Large intestine (tissue), 3 donors: ENCODE measurements around the gene MTMR3. TPM values are rescaled to one million over a fixed set of nuclear protein-coding genes. Genes with fewer than 3 reads are reported as not detected.
"Not testable (repeated sequence)": the region's sequence is repeated elsewhere in the genome, so short reads cannot be mapped to it uniquely, and the experiment has no call there.

ENCODE experiments used
- DNase-seq, 2 donors: peaks; one replicate each; pipeline versions ENCODE4 v3.0.0 to v3.0.0-alpha.2; 2013
- H3K27ac ChIP-seq: one replicate; pipeline ENCODE4 v1.5.1; 2013; ENCODE audit warnings: low read length
- H3K27me3 ChIP-seq: 2 replicates; pipeline ENCODE4 v1.6.1; 2013; ENCODE audit warnings: low read length; ENCODE audit not compliant: control insufficient read depth, insufficient read depth
- H3K36me3 ChIP-seq: 2 replicates; pipeline ENCODE4 v1.6.1; 2013; ENCODE audit warnings: low read length; ENCODE audit not compliant: control insufficient read depth, insufficient read depth
- H3K4me1 ChIP-seq: one replicate; pipeline ENCODE4 v1.6.1; 2013; ENCODE audit warnings: low read length; ENCODE audit not compliant: control insufficient read depth, insufficient read depth
- H3K4me3 ChIP-seq: one replicate; pipeline ENCODE4 v1.5.1; 2013; ENCODE audit warnings: low read length
- H3K9me3 ChIP-seq: one replicate; pipeline ENCODE4 v1.6.1; 2013; ENCODE audit warnings: mild to moderate bottlenecking, low read depth, low read length, moderate library complexity; ENCODE audit not compliant: control insufficient read depth
- WGBS: methylation state at CpG from one replicate; pipeline ENCODE4 v1.1.5; 2013; ENCODE audit warnings: low lambda C conversion rate; ENCODE audit not compliant: insufficient coverage; 5-methylcytosine and 5-hydroxymethylcytosine counted together
- polyA plus RNA-seq: library from polyadenylated mRNA; unstranded; fragments of 120-200 nt; gene quantifications from one replicate; pipeline ENCODE4 v1.2.1, GENCODE V29; 2013

Gene MTMR3
- polyA plus RNA-seq, 1 donor, result 32.2 TPM

DNA sequence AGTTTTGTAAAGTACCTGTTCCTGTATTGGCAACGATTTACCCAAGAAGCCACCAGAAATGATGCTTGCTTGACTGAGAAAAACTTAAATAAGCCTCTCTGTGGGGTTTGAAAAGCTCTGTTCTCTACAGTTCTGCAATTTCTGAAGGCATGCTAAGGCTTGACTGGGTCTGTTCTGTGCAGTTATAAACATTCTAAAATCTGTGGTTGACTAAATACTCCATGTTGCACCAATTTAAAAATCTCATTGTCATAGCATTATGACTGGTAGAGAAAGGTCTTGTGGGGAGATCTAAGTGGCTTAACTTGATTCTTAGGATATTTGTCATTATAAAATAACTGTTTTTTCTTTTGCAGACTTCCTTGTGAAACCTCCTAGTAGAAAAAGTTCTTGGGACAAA is 73.7 kb downstream of the MTMR3 start:
- Histone ChIP-seq H3K4me3 (no peak overlapping the region), H3K27me3 (no peaks in the 10 kb centered on the region), H3K36me3 (peaks cover 5% of the 10 kb centered on the region), H3K9me3 (no peaks in the 10 kb centered on the region), H3K4me1 (no peaks in the 10 kb centered on the region), H3K27ac (no peak overlapping the region)
- no peak for DNase-seq
- no CpG with 5 or more reads among the region's 1 CpG for WGBS

DNA sequence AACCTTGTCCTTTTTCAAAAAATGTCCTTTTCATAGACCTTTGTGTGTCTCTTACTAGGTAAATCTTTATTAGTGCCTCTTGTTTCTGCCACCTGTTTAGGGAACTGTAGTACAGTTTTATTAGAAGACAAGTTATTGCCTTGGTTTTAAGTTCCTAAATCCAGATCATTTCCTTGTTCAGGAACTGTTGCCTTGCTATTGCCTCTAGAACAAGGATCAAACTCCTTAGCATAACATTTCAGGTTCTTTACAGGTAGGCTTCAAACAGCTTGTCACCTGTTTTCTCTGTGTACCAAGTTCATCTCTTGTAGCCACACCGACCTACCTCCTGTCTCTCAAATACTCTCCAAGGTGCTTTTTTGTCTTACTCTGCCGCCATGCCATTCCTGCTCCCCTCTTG is 75.2 kb downstream of the MTMR3 start:
- 80% methylated on average over 2 of the region's 2 CpGs for WGBS
- Histone ChIP-seq H3K27ac (no peak overlapping the region), H3K4me3 (no peak overlapping the region), H3K4me1 (no peaks in the 10 kb centered on the region), H3K9me3 (no peaks in the 10 kb centered on the region), H3K27me3 (no peaks in the 10 kb centered on the region), H3K36me3 (peaks cover 11% of the 10 kb centered on the region)
- no peak for DNase-seq

GRCh38 chr22:29964776-29965175 is 81.8 kb downstream of the MTMR3 start:
- 100% methylated on average over 1 of the region's 5 CpGs for WGBS
- Histone ChIP-seq H3K9me3 (no peaks in the 10 kb centered on the region), H3K27ac (no peak overlapping the region), H3K4me3 (no peak overlapping the region), H3K4me1 (peaks cover 6% of the 10 kb centered on the region), H3K27me3 (no peaks in the 10 kb centered on the region), H3K36me3 (peaks cover 7% of the 10 kb centered on the region)
- no peak for DNase-seq

DNA sequence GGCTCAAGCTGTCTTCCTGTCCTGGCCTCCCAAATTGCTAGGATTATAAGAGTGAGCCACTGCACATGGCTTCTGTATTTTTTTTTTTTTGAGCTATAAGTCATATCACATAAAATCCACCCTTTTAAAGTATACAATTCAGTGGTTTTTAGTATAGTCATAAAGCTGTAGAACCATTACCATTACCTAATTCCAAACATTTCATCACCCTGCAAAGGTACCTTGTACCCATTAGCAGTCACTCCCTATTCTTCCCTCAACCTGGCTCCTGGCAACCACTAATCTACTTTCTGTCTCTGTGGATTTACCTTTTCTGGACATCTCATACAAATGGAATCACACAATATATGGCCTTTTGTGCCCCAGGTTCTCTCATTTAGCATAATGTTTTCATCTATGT is 84.5 kb downstream of the MTMR3 start:
- DNase-seq, result peak; percentile 50 to 81
- H3K27ac ChIP-seq, result no peak overlapping the region
- no peaks in the 10 kb centered on the region for H3K27me3 ChIP-seq

GRCh38 chr22:29971607-29972006 is 88.6 kb downstream of the MTMR3 start:
- WGBS, result 90% methylated on average over 3 of the region's 3 CpGs
- no peak for DNase-seq

More for the DNA sequence above, 84.5 kb downstream of the MTMR3 start:
- H3K4me1 ChIP-seq, result peaks cover 6% of the 10 kb centered on the region
- peaks cover 6% of the 10 kb centered on the region for H3K36me3 ChIP-seq
- H3K4me3 ChIP-seq, result no peak overlapping the region
- H3K9me3 ChIP-seq, result no peaks in the 10 kb centered on the region

GRCh38 chr22:29972121-29972520 is 89.1 kb downstream of the MTMR3 start:
- Histone ChIP-seq H3K27ac (no peak overlapping the region), H3K4me3 (no peak overlapping the region), H3K27me3 (no peaks in the 10 kb centered on the region), H3K4me1 (peaks cover 2% of the 10 kb centered on the region), H3K36me3 (peaks cover 2% of the 10 kb centered on the region), H3K9me3 (no peaks in the 10 kb centered on the region)
- no peak for DNase-seq
- WGBS, result 100% methylated on average over 1 of the region's 2 CpGs

More at GRCh38 chr22:29971607-29972006, 88.6 kb downstream of the MTMR3 start:
- Histone ChIP-seq H3K36me3 (peaks cover 2% of the 10 kb centered on the region), H3K27me3 (no peaks in the 10 kb centered on the region), H3K27ac (no peak overlapping the region), H3K9me3 (no peaks in the 10 kb centered on the region), H3K4me3 (no peak overlapping the region), H3K4me1 (peaks cover 6% of the 10 kb centered on the region)

- no peaks in the 10 kb centered on the region for H3K9me3 ChIP-seq
- 100% methylated on average over 2 of the region's 4 CpGs for WGBS
- no peak overlapping the region for H3K27ac ChIP-seq
- no peaks in the 10 kb centered on the region for H3K27me3 ChIP-seq
- peaks cover 2% of the 10 kb centered on the region for H3K36me3 ChIP-seq
- no peaks in the 10 kb centered on the region for H3K4me1 ChIP-seq
- DNase-seq, result no peak
- H3K4me3 ChIP-seq, result no peak overlapping the region
These were observed 90.3 kb downstream of the MTMR3 start for GRCh38 chr22:29973269-29973668.

GRCh38 chr22:29973680-29974079 is 90.7 kb downstream of the MTMR3 start:
- peak in 1 of 2 donors; percentile 21 for DNase-seq
- H3K9me3 ChIP-seq, H3K27ac ChIP-seq, H3K27me3 ChIP-seq, H3K36me3 ChIP-seq, H3K4me3 ChIP-seq, H3K4me1 ChIP-seq: not testable (repeated sequence)
- WGBS, result no CpG with 5 or more reads among the region's 9 CpGs

GRCh38 chr22:29975494-29975893 is 92.5 kb downstream of the MTMR3 start:
- no peaks in the 10 kb centered on the region for H3K27me3 ChIP-seq
- 93% methylated on average over 1 of the region's 7 CpGs for WGBS

GRCh38 chr22:29977107-29977506 is 94.1 kb downstream of the MTMR3 start:
- Histone ChIP-seq H3K9me3 (no peaks in the 10 kb centered on the region), H3K36me3 (peaks cover 8% of the 10 kb centered on the region), H3K4me3 (no peak overlapping the region), H3K27ac (no peak overlapping the region), H3K27me3 (no peaks in the 10 kb centered on the region), H3K4me1 (peaks cover 3% of the 10 kb centered on the region)
- no peak for DNase-seq
- WGBS, result no CpG with 5 or more reads among the region's 3 CpGs

More at GRCh38 chr22:29975494-29975893, 92.5 kb downstream of the MTMR3 start:
- DNase-seq, result no peak
- Histone ChIP-seq H3K4me3 (no peak overlapping the region), H3K36me3 (peaks cover 5% of the 10 kb centered on the region), H3K4me1 (peaks cover 3% of the 10 kb centered on the region), H3K27ac (no peak overlapping the region), H3K9me3 (no peaks in the 10 kb centered on the region)

- peaks cover 3% of the 10 kb centered on the region for H3K4me1 ChIP-seq
- H3K27me3 ChIP-seq, result no peaks in the 10 kb centered on the region
- H3K9me3 ChIP-seq, result no peaks in the 10 kb centered on the region
- peaks cover 11% of the 10 kb centered on the region for H3K36me3 ChIP-seq
- DNase-seq, result peak; percentile 40 to 64
- peak overlapping the region; percentile 57 for H3K27ac ChIP-seq
- 86% methylated on average over 3 of the region's 3 CpGs for WGBS
- H3K4me3 ChIP-seq, result no peak overlapping the region
These were observed 96.9 kb downstream of the MTMR3 start for GRCh38 chr22:29979777-29980321.
